Measurements from ENCODE around the gene TIA1.

TIA1 gene

DNA sequence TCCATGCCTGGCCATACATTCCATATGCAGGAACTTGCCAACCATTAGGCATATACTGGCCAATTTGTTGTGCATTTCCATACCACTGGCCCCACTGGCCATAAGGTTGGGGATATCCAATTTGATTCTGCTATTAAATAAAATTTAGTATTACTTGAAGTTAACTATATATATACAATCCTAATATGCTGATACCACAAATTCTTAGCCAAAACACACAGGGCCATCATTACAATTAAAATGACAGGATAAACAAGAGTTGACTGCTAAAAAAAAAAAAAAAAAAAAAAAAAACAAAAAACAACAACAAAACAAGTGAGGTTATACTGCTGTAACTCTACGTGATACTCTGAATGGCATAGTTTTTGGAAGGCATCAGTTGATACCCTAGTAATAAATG is 34.1 kb downstream of the TIA1 start:
- TF ChIP-seq, protein P1, sequence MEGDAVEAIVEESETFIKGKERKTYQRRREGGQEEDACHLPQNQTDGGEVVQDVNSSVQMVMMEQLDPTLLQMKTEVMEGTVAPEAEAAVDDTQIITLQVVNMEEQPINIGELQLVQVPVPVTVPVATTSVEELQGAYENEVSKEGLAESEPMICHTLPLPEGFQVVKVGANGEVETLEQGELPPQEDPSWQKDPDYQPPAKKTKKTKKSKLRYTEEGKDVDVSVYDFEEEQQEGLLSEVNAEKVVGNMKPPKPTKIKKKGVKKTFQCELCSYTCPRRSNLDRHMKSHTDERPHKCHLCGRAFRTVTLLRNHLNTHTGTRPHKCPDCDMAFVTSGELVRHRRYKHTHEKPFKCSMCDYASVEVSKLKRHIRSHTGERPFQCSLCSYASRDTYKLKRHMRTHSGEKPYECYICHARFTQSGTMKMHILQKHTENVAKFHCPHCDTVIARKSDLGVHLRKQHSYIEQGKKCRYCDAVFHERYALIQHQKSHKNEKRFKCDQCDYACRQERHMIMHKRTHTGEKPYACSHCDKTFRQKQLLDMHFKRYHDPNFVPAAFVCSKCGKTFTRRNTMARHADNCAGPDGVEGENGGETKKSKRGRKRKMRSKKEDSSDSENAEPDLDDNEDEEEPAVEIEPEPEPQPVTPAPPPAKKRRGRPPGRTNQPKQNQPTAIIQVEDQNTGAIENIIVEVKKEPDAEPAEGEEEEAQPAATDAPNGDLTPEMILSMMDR (IDR thresholded peaks at IDR 0.05; ENCODE audit: control extremely low read depth, extremely low read depth, low read depth, missing control alignments) = no peak
- DNase-seq (ENCODE audit: extremely low spot score) = no peak
- ChIA-PET CTCF (interaction anchor here (2.0 kb wide), 1 partner anchor 10 kb away, joined by 8 read pairs; no protein-coding TSS in a partner anchor), POLR2A (no interaction called here)

DNA sequence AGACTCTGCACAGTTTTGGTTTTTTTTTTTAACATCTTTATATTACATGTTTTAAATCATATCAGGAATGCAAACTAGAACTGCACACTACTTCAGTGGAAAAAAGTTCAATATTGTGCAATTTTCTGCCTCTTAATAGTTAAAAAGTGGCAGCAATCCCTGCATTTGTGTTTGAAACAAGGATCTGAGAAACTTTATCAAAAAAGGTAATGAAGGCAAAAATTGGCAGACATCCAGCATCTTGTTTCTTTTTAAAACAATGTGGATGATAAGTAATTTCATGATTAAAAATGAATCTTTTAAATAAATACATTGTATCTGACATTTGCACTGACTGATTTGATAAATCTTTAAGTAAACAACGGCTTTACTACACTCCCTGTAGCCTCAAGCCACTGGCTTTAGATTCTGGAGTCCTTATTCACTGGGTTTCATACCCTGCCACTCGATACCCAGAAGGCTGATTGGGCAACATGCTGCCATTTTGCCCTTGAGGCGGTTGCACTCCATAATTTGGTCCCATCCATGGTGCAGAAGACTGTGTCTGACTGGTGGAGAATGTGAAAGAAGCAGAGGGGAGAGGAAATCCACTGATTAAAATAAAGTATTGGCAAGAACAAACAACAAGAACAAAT is 36.0 kb downstream of the TIA1 start:
- CTCF ChIA-PET = interaction anchor here (2.0 kb wide), 1 partner anchor 12 kb away, joined by 8 read pairs; no protein-coding TSS in a partner anchor
- TF ChIP-seq, protein P1 (IDR thresholded peaks at IDR 0.05; ENCODE audit: control extremely low read depth, extremely low read depth, low read depth, missing control alignments) = no peak
- POLR2A ChIA-PET = interaction anchor here (1.1 kb wide), 1 partner anchor 22 kb away, joined by 4 read pairs; the partner anchor contains the start of gene C2orf42
- no peak for DNase-seq (ENCODE audit: extremely low spot score)

DNA sequence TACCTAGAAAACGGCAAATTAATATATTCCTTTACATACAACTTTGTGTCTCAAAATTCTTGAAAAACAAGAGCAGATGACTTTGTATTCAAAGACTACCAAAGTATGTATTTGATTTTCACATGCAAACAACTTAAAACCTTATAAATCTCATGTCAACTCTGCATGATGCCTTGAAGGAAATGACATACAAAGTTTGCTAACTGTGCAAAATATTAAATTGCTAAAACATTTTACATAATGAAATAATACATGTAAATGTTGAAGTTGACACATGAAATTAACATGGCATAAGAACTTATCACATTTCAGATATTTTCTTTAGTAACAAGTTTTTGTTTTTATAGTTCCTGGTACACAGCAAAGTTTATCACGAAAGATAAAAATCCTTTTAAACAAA is 36.8 kb downstream of the TIA1 start:
- CTCF ChIA-PET = interaction anchor here (1.5 kb wide), 2 partner anchors 10 to 487 kb away, joined by 4 to 7 read pairs; no protein-coding TSS in a partner anchor
- TF ChIP-seq, protein P1 (IDR thresholded peaks at IDR 0.05; ENCODE audit: control extremely low read depth, extremely low read depth, low read depth, missing control alignments) = no peak
- DNase-seq (ENCODE audit: extremely low spot score) = no peak
- POLR2A ChIA-PET = no interaction called here

DNA sequence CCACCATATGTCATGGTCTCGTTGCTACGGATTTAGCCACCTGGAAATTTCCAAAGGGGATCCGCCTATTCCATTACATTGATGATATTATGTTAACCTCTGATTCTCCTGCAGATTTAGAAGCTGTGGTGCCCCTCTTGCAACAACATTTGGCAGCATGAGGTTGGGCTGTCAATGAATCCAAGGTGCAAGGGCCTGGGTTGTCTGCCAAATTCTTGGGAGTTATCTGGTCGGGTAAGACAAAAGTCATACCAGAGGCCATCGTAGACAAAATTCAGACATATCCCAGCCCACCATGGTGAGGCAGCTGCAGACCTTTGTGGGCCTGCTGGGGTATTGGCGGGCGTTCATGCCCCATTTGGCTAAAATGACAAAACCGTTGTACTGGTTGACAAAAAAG is 44.0 kb downstream of the TIA1 start:
- CTCF ChIA-PET = no interaction called here
- DNase-seq (ENCODE audit: extremely low spot score) = no peak
- POLR2A ChIA-PET = no interaction called here
- TF ChIP-seq, protein P1 (IDR thresholded peaks at IDR 0.05; ENCODE audit: control extremely low read depth, extremely low read depth, low read depth, missing control alignments) = no peak

DNA sequence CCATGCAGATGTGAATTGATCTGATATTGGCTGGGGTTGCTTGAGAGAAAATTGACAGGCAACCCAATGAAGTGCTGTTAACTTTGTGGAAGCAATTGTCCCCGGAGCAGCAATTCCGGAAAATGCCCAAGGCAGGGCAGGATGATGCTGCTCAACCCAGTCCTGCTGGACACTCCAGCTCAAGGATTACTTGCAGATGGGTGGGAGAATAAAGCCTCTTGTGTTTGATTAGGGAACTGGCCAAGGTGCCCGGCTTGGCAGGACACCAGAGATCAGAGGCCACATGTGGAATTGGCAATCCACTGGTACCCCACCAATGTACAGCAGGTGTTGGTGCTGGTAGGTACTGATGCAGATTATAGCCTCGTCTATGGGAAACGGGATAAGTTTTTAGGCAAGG is 45.3 kb downstream of the TIA1 start:
- ChIA-PET CTCF (no interaction called here), POLR2A (no interaction called here)
- TF ChIP-seq, protein P1 (IDR thresholded peaks at IDR 0.05; ENCODE audit: control extremely low read depth, extremely low read depth, low read depth, missing control alignments) = no peak
- DNase-seq (ENCODE audit: extremely low spot score) = no peak

DNA sequence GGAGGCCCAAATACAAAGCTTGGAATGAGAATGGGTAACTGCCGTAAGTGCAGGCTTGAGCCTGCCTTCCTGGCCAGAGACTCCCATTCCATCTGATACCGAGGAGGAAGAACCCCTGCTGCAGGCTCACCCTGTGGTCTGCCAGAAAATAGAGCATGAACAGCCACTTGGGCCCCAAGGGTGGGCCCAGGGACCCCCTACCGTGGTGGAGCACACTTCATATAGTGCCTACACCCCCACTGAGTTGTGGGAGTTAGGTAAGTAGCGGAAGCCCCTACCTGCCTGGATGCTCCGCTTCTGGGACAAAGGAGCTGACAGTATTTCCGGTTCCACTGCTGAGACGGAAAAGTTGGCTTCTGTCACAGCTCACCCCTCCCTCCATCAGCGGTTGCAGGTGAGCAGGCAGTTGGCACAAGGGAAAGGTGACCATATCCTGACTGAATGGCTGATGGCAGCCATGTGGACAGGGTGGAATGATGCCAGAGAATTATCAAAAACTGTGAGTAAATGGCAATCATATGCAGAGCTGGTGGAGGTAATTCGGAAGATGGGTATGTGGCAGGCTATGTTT is 46.1 kb downstream of the TIA1 start:
- ChIA-PET POLR2A (interaction anchor here (1.3 kb wide), 1 partner anchor 10 kb away, joined by 3 read pairs; no protein-coding TSS in a partner anchor), CTCF (interaction anchor here (0.9 kb wide), 1 partner anchor 20 kb away, joined by 3 read pairs; no protein-coding TSS in a partner anchor)
- DNase-seq (ENCODE audit: extremely low spot score) = no peak
- TF ChIP-seq, protein P1 (IDR thresholded peaks at IDR 0.05; ENCODE audit: control extremely low read depth, extremely low read depth, low read depth, missing control alignments) = no peak
